GM18507 (cell line): ENCODE results near the gene LEMD2.

Experiments used
- DNase-seq: peaks from one replicate; pipeline ENCODE4 v3.0.0; 2011; ENCODE audit warnings: low read depth; ENCODE audit not compliant: insufficient read length; ENCODE audit errors: extremely low spot score
- FAIRE-seq: peaks from 2 replicates; lab custom pipeline; 2011; peaks lifted over from hg19 to GRCh38; lab: Jason Lieb, UNC

Gene LEMD2

DNA sequence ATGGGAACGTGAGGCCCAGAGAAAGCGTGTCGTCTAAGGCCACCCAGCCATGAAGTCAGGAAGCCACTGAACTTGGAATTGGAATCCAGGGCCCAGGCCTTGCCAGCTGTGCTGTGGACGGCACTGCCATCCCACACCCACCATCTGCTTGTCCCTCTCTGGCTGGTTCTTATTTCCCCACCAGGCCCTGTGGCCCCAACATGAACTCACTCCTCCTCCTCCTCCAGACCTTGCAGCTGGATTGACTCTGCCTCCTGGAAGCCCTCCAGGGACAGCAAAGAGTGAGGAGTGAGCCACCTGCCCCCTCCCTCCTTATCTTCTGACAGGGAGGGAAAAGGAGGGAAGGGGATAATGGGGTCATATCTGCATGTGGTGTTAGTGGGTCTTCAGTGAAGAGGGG is 26.2 kb downstream of the LEMD2 start:
- no peak for DNase-seq
- no peak for FAIRE-seq

DNA sequence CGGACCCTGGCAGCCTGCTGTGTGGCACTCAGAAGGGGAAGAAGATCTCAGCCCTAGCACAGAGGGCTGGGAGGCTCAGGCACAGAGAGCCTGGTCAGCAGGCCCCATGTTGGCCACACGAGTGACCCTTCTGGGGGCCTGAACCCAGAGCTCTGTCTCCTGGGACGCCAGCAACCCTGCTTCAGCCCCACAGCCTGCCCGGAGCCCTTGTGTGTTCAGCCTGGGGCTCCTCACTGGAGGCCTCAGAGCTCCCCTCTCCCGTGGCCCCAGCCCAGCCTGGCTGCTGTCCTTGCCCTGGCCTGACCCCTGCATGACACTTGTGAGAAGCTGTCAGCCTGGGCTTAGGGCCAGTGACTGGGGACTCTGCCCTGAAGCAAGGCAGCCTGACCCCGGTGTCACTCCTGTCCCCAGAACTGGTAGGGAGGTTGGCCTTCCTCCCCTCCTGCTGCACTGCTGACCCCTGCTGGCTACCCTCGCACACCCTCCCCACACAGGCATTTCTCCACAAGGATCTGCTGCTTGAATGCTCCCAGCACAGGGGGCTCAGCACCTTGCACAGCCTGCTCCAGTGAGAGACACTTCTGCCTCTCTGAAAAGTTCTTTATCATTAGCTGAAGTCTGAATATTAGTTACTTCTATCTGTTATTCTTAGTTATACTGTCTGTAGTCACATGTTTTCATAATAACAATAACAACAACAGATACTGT is 26.9 kb downstream of the LEMD2 start:
- no peak for DNase-seq
- peak; percentile 50 for FAIRE-seq

DNA sequence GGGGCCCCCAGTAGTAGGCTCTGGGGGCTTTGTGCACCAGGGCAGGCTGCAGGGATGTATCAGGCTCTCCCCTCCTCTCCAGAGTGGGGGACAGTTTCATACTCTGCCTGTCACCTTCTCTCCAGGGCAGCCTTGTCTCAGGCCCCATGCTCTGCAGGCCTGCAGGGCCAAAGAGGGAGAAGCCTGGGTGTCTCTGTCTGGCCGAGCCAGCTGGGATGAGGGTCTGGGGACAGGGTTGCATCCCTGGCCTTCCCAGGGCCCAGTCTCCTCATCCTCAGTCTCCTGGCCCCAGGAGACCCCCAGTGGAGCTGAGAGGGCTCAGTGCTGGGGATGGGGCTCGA is 27.4 kb downstream of the LEMD2 start:
- DNase-seq (no peak), FAIRE-seq (no peak)

DNA sequence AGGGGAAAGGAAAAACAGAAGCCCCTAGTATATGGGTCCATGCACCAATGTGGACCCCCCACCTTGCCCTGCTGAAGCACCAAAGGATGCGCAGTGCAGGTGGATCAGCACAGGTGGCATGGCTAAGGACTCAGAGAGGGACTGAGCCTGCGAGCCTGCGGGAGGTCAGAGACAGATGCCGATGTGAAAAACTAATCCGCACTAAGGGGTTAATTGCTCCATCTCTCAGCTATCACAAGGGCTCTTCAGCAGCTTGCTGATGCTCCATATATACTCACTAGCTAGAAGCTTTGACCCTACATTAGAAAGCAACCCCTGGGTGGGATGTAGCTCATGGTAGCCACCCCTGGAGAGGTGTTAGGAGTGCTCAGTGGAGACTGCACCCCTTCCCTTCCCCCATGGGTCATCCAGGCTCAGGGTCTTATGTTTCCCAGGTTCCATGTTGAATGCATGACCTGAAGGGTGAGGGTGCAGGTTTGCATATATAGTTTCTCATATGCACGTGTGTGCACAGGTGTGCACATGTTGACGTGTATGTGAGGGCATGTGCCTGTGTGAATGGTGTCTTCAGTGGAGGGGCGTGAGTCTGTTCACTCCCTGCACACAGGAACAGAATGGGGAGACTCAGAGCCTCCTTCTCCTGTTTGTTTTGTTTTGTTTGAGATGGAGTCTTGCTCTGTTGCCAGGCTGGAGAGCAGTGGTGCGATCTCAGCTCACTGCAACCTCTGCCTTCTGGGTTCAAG is 28.9 kb downstream of the LEMD2 start:
- DNase-seq (no peak), FAIRE-seq (no peak)

DNA sequence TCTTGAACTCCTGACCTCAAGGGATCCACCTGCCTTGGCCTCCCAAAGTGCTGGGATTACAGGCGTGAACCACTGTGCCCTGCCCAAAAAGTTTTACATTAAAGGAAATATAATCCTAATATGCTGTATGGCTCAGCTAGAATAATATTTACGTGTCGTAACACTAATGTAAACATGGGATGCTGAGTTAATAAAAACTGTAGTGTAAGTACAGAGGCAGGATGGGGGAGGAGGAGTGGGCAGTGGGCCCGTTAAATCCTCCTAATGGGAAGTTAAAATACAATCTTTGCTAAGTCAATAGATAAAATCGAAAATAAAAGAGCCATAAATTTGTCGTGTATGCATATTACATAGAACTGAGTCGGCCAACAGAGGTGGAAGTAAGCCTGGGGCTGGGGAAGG is 30.1 kb downstream of the LEMD2 start:
- DNase-seq (no peak), FAIRE-seq (no peak)

DNA sequence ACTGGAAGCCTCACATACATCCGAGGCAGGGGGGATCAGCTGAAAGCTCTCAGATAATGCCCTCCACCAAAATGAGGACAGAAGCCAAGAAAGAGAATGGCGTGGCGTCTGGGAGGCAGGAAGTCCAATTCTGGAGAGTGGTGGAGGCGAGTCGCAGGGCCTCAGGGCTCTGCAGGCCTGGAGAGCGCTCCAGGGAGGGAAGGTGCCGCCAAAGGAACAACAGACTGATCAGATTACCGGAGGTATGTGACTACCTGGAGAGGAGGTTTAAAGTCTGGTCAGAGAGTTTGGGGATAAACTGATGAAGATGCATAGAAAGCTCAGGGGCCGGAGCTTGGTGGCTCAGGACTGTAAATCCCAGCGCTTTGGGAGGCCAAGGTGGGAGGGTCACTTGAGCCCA is 31.0 kb downstream of the LEMD2 start:
- DNase-seq (no peak), FAIRE-seq (no peak)

DNA sequence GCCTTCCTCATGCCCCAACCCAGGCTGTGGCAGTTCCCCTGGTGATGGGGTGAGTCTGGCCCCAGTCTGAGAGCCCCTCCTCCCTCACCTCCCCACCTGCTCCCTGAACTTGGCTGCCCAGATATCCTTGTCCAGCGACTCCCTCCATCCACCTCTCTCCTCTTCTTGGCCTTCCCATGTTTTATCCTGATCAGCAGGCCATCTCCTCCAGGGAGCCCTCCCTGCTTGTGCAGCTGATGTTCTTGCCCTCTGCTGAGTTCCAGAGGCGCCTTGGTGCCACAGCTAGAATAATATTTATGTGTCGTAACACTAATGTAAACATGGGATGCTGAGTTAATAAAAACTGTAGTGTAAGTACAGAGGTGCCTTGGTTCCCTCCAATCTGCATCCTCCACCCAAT is 31.8 kb downstream of the LEMD2 start:
- DNase-seq (no peak), FAIRE-seq (no peak)

DNA sequence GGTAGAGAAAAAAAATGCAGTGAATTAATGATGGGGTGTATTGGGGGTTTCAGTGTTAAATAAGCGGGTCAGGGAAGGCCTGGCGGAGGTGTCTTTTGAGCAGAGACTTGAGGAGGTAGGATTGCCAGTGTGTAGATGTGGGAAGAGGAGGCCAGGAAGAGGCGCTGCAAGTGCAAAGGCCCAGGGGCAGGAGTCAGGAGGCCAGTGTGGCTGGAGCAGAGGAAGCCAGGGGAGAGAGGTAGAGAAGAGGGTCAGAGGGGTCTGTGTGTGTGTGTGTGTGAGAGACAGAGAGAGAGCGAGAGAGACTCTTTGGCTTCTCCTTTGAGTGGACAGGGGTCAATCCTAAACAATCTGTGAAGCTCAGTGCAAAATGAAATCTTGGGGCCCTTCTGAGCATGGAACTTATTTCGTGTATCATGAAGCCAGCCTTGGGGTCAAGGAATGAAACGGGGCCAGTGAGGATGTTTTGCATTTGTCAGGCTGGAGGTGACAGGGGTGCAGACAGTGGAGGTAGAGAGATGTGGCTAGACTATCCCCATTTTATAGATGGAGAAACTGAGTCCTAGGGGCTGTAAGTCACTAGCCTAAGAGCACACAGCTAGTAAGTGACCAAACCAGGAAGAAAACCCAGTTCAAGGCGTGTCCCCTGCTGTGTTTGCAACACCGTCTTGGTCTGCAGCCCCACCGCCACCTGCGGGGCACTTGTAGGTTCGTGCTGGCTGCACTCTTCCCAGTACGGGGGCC is 32.5 kb downstream of the LEMD2 start:
- FAIRE-seq, result no peak
- DNase-seq, result no peak

DNA sequence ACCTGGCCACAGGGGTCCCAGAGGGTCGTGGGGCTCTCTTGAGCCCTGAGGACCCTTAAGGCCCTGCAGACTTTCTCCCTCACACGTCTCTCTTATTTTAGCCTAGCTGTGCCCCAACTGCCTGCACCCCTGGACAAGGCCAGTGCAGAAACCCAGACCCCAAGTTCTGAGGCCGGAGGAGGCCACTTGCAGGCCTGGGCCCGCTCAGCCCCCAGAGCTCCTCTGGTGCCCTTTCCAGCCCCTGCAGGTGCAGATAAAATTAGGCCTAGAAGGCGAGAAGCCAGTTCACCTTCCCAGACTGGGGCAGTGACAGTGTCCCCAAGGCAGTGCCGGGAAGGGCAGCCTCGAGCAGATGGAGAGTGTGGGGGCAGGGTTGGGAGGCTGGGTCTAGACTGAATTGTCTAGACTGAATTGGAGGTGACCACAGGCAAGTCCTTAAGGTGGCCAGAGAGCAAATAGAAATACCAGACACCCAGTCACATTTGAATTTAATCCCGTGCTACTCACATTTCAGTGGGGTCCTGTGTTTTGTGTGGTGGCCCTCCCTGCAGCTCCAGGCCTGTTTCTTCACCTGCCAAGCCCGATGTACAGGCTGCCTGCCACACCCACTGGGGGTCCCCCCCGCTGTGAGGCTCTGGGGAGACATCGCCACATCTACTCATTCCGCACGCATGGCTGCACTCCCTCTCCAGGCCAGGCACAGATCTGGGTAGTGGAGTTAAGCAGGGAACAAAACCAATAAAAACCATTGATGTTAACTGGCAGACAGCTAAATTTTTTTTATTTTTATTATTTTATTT is 33.7 kb downstream of the LEMD2 start:
- DNase-seq, result no peak
- no peak for FAIRE-seq

DNA sequence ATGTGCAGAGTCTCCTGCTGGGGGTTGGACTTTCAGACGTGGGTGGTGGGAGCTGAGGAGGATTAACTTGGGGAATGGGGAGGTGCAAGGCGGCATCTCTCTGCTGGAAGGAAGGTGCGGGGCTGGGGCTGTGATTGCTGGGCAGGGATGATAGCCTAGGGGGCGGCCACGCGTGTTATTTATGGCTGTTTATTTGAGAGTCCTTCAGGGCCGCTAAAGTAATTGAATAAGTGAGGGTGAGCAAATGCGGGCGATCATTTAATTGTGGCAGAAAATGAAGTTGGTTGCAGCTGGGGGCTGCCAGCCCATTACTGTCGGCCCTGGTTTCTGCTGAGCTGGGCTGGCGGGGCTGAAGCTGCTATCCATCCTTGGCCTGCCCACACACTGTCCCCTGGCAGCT is 34.7 kb downstream of the LEMD2 start:
- DNase-seq (no peak), FAIRE-seq (no peak)

DNA sequence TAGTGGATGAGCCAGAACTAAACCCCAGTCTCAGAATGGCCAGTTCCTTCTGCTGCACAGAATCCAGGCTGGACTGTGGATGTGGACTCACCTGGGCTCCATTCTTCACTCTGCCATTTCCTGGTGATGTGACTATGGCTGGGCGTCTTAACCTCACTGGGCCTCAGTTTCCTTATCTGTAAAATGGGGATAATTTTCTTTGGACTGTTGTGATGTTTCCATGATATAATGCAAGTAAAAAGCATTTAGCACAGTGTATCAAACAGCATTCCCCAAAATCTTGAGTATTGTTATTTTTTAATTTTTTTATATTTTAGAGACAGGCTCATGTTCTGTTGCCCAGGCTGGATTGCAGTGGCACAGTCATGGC is 36.3 kb downstream of the LEMD2 start:
- DNase-seq (no peak), FAIRE-seq (no peak)

DNA sequence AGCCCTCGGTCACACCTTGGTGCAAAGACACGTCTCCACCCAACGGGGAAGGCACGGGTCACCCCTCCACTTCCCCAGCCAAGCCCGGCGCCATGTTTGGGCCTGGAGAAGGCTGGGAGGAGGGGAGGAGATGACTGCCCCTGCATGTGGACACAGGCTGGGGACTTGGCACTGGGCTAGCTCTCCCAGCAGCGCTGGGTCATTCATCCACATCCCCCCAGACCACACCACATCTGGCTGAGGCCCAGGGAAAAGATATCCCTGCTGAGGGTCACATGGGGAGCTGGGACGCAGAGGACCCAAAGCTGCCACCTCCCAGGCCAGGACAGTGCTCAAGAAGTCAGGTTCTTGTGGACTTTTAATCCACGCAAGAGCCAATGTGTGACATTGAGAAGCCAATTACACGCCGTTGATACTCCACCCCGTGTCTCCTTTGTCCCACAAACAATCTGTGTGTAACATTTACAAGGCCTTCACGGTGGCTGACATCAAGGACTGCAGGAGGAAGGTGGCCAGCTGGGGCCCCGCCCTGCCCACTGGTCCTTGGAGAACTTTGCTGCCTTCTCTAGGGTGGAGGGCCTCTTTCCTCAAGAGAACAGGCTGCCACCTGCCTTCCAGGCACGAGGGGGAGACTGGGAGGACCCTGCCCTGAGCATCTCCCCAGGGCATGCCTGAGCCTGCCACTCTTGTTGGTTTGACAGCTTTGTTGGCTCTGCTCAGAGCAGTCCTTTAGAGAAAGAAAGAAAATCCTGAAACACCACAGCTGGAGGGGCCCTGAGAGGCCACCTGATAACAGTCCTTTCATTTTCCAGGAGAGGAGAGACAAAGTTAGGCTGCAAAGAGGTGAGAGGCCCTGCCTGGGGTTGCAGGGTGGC is 36.9 kb downstream of the LEMD2 start:
- no peak for FAIRE-seq
- DNase-seq, result no peak

DNA sequence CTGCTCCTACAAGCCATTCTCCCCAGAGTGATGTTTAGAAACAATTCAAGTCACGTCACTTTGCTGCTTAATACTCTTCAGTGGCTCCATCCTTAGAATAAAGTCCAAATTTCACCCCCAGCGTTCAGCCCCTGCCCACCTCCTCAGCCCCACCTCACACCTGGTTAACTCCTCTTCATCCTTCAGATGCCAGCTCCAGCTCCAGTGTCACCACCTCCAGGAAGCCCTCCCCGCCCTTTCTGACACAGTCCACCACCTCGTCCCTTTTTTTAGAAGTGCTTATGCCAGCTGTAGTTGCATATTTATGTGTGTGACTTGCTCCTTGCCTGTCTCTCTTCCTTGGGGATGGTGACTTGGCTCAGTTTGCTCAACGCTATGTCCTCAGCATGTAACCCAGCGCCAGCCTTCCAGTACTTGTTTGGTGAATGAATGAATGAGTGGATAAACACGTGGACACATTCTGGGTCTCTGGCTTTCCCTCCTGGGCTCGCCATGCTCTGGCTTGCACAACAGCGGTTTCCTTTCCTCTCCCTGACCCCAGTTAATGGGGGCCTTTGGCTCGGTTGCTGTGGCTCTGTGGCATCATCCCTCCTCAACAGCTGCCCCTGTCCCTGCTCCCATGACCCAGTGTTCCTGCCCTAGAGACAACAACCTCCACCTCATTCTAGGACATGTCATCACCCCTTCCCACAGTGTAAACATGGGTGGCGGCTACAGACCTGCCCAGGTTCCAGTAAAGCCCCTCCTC is 38.5 kb downstream of the LEMD2 start:
- no peak for DNase-seq
- FAIRE-seq, result no peak

DNA sequence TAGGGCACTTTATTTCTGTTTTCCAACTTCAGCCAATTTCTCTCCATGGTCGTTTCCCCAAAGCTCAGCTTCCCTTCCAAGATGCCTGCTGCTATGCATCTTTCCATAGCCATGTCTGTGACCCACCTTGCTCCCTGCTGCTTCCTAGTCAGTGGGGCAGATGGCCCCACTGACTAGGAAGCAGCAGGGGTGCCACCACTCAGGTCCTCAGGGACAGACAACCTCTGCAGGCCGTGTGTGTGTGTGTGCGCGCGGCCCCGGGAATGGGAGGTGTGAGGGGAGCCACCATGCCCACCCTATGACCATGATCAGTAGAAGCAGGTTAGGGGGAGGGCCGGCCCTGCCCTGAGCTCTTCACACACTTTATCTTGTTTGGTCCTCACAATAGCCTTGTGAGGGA is 39.5 kb downstream of the LEMD2 start:
- DNase-seq, result no peak
- FAIRE-seq, result no peak

DNA sequence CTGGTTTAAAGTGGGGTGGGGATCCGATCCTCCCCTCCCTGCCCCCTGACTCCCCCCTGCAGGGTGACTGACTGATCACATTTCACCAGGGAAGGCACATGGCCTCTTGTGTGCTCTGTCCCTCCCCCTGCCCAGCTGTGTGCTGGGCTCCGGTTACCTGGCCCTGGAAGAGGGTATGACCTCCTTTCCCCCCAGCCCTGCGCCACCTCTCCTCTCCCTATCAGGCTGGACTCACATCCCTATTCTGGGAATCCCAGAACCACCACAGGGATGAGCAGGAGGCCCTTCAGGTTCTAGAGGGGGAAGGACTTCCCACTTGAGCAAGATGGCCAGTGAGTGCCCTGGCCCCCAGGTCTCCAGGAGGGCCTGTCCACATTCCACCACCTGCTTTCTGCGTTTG is 40.1 kb downstream of the LEMD2 start:
- FAIRE-seq (no peak), DNase-seq (no peak)

DNA sequence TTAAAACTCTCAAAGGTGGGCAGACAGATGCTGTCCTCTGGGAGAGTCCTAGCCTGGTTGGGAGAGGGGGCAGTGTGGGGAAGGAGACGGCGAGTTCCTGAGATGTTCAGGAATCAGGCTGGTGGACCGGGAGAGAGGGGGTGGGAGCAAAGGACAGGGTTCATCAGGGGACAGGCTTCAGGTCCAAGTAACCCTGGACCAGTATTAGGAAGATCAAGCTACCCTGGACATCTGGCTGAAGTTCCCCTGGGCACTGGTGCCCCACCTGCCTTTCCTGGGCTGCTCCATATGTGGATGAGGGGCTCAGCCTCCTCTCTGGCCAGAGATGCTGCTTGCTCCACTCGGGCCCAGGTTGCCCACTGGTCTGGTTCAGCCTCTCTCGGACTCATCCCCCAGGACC is 41.1 kb downstream of the LEMD2 start:
- no peak for FAIRE-seq

DNA sequence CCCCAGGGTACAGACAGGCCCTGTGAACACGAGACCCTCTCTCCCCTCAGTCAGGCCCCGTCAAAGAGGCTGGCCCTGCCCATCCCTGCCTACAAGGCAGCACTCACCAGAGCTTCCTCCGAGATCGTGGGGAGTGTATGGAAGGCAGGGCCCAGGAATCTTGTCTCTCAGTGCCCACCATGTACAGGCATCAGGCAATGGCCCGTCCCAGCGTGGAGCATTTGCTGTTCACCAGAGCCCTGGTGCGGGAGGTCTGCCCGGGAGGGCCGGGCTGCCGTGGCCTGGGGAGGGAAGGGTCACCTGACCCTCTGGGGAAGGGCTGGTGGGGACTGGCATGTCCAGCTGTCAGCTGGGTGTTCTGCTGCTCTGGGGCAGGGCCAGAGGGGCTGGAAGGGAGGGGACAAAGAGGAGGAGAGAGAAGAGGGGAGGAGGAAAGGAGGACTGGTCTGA is 42.3 kb downstream of the LEMD2 start, which contains the start of gene IP6K3:
Gene IP6K3 (minus strand): TSS at position 255 of the 450 bp plus-strand sequence. CDS start 11,429 bp downstream, outside the sequence.
- FAIRE-seq (no peak), DNase-seq (no peak)

More for the DNA sequence above, 41.1 kb downstream of the LEMD2 start:
- DNase-seq, result no peak

DNA sequence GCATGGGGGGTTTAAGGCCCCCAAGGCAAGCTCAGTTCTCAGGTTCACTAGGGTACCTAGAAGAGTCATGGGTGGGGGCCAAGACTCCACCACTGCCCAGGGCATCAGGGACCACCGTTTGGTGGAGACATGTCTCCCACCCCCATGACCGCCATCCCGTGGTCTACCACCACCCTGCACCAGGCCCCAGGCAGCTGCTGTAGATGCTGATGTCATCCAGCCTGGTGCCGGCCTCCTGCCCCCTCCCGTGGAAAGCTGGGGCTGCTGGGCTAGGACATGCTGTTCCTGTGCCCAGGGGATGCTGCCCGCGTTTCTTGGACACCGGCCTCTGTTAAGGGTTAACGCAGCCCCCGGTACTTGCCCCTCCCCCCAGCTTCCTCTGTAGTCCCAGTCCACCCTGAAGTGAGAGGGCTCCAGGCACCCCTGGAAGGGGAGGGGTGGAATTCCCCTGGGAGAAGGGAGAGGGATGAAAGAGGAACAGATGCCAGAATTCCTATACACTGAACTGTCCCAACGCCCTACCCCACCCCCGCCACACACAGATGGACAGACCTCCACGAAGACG is 42.8 kb downstream of the LEMD2 start:
- DNase-seq, result no peak
- no peak for FAIRE-seq
